DMS153 treated with DMSO at 0.1 percent for 48 hours (cell line): ENCODE data around the gene PPIL6.
A peak's percentile ranks its signal among the peaks of the same experiment; 100 is the strongest.

Experiments
- DNase-seq: peaks from one replicate; lab custom pipeline; 2025; ENCODE audit not compliant: unreplicated experiment; lab: John Stamatoyannopoulos, UW

Gene PPIL6

DNA sequence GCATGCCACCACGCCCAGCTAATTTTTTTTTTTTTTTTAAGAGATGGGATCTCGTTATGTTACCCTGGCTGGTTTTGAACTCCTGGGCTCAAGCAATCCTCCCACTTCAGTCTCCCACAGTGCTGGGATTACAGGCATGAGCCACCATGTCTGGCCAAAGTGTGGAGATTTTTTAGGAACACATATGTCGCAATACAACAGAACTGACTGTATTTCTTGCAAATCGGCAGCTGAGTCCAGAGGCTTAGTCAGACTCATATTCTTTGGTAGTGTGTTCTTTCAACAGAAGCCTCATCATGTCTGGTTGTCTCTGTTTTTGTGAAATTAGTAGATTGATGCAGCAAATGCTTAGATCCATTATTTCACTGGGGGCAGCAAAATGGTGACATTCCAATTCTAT lies 34.2 kb downstream of the PPIL6 start:
- no peak for DNase-seq

DNA sequence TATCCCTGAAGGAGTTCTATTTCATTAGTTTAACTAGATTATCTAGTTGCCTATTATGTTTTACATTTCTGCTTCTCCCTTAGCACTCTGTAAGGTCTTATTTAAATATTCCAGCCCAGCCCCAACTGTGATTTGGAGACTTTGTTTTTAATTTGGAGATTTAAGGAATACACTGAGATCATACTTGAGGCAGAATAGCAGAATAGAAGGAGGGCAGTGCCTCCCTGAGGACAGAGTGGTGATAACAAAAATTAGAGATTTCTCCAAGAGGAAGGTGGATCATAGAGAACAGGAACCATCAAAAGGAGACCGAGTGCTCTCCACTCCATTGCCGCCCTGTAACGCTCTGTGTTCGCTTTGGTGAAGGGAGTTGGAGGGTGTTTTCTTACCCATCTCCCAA lies 43.4 kb downstream of the PPIL6 start:
- no peak for DNase-seq

DNA sequence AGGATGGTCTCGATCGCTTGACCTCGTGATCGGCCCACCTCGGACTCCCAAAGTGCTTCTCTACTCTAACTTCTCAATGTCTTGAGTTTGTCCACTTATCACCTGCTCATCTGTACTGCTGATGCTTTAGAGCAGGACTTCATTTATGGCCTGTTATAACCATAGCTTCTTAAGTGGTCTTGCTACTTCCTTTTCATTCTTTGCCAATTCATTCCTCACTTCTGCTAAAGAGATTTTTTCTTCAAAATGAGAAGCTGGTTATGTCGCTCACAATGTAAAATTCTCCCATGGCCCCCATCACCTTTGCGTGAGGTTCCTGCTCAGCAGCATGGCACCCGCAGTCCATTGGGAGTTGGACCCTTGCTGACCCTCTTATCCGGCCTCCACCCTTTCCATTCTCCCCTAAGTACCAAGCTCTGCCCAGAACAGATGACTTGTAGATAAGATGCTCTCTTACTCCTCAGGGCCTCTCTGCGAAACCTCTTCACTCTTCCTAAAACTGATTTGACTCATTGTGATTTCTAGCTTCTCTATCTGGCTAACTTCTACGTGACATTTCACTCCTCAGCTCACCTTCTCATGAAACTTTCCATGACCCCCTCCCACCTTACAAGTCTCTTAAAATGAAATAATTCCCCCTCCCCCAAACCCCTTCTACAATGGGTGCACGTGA lies 44.2 kb downstream of the PPIL6 start:
- DNase-seq = no peak

DNA sequence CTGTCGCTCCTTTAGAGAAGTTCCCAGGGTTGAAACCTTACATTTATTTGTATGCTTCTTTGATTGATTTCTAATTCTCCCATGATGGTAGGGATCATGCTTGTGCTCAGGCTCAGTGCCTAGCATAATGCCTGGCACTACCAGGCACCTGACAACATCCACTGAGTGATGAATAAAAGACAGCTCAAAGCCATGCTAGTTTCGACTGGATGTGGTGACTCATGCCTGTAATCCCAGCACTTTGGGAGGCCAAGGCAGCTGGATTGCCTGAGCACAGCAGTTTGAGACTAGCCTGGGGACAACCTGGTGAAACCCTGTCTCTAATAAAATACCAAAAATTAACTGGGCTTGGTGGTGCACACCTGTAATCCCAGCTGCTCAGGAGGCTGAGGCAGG lies 46.5 kb downstream of the PPIL6 start:
- no peak for DNase-seq

DNA sequence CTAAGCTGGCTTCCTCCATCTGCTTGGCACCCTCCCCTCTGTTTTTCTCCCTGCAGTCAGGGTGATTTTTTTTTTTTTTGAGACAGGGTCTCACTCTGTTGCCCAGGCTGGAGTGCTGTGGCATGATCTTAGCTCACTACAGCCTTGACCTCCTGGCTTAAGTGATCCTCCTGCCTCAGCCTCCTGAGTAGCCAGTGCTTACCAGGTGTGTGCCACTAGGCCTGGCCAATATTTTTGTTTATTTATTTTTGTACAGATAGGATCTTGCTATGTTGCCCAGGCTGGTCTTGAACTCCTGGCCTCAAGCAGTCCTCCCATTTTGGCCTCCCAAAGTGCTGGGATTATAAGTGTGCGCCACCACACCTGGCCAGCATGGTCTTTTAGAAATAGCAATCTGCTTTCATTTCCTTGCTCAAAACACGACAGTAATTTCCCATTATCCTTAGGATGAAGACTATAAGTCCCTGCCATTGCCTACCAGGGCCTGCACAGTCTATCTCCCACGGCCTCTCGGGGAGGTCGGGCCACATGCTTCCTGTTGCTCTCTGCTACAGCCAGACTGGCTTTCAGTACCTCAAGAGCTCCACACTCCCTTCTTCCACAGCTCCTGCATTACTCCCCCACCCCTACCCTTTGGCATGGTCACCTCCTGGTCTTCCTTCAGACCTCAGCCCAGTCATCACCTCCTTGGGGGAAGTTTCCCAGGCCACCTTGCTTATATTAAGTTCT lies 47.1 kb downstream of the PPIL6 start:
- DNase-seq = no peak

DNA sequence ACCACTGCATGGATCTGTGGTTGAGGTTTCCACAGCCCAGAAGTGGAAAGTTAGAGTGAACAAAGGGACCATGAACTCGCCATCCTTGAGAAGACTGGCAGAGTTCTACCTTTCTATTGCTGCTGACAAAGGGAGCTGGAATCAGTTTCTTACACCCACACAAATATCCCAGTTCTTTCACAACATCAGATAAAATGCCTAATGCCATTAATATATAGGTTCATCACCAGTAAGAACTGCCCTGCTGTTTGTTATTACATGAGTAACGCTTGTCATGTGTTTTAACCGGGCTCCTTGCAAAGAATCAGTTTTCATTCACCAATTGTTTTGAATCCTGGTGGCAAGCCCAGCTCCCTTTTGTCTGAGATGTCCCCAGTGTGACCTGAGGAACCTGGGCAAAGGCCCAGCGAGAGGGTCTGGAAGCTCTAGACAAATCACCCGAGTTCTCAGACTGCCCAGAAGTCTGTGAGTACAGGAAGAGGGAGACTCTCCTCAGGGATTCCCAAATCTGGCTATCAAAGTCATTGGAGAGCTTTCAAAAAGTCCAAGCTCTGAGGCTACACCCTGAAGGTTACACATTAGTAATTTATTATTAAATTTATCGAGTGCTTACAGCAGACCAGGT lies 50.7 kb downstream of the PPIL6 start:
- no peak for DNase-seq

DNA sequence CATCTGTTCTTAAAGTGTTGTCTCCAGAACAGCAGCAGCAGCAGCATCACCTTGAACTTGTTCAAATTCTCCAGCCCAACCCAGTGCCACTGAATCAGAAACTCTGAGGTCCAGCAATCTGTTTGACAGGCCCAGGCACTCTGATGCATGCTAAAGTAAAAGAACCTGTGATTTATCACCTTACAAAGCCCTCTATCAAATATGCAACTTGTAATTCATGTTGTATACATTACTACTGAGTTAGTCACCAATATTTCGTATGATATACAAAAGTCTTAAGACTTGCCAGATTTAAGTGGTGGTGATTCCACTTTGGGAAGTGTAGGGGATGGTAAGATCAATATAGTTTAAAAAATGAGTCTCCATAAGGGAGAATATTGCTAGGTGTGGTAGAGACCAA lies 52.2 kb downstream of the PPIL6 start:
- DNase-seq = no peak

DNA sequence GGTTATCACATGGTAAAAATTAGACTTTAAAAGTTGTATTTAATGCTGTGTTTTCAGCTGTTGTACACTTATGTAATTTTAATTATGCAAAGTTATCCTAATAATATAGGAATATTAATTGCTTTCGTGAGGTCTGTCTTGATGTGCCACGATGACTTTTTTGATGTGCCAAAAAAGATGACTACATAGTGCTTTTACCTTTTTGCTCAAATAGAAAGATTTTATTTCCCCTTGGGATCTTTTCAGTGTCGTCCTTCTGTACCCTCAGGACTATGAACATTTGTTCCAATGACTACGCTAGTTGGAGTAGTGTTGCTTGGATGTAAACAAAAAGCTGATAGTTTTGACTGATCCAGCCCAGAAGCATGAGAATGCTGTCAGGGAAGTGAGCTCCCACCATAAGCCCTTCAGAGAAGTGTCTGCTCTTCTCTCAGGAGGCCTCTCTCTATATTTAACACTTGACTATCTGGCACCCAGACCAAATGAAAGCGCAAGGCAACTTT lies 56.9 kb downstream of the PPIL6 start:
- DNase-seq = no peak

DNA sequence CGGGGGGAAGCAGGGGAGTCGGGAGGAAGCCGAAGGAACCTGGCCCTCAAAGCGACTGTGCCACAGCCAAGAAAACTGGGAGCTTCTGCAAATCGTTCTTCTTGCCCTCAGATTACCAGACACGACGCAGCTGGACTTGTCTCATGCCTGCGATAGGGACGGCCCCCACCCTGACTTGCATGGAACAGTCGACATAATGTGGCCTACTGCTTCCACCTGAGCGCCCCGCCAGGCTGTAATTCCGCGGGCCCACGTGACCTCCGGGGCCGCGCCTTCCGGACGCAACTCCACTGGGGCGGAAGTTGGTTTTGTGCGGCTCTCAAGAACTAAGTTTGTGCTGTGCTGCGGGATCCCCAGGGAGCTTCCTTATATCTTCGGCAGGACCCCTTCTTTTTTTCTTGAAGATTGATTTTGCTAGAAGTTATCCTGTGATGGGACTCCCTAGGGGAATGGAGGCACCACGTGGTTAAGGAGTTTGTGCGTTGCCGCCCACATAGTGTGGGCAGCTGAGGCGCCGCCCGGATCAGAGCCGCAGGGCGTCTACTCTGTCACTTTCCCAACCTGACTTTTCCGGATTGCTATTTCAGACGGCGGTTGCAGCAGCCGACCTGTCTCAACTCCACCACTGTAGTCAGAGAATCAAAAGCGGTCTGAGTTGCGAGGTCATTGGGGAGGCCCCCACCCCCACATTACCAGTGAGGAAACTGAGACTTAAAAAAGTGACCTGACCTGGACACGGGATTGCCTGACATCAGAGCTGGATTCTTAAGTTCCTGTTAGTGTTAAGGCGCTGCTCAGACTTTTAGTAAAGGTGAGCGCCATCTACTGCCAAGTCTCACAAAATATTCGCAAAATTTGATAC lies 57.6 kb downstream of the PPIL6 start:
- peak; percentile 96 for DNase-seq

DNA sequence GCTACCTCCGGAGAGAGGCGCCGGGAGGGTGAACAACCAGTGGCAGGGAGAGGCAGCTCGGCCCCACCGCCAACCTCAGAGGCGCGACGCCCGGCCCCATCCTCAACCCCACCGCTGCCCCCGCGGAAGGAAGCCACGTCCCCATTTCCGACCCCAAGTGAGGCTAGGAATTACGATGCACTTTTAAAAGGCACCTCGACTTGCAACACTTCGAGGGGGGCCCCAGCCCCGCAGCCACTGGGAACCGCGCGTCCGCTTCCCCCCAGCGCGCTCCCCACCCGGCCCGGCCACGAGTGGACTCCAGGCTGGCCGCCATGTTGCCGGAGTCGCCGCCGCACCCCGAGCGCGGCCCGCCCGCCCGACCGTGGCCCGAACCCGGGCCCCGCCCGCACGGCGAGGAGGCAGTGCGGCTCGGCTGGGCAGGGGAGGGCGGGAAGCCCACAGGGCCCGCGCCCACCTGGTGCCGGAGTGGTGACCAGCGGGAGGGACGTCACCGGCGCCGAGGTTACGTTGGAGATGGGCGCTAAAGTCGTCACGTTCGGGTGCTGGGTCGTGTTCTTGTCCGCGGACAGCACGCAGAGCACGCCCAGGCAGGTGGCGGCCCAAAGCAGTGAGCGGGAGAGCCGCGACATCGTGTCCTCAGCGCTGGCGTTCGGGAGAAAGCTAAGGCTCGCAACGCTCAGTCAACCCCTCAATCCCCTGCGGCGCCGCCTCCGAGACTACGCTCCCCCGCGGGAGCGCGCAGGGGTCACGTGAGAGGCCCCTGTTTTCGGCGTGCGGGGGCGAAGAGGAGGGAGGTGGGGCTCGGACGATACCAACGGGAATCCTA lies 58.5 kb downstream of the PPIL6 start, which contains the start of gene CD164:
TSS of gene CD164 (minus strand) at position 721 of the 829 bp plus-strand sequence. CDS start at position 632, 89 bp downstream.
- peak; percentile 89 for DNase-seq

DNA sequence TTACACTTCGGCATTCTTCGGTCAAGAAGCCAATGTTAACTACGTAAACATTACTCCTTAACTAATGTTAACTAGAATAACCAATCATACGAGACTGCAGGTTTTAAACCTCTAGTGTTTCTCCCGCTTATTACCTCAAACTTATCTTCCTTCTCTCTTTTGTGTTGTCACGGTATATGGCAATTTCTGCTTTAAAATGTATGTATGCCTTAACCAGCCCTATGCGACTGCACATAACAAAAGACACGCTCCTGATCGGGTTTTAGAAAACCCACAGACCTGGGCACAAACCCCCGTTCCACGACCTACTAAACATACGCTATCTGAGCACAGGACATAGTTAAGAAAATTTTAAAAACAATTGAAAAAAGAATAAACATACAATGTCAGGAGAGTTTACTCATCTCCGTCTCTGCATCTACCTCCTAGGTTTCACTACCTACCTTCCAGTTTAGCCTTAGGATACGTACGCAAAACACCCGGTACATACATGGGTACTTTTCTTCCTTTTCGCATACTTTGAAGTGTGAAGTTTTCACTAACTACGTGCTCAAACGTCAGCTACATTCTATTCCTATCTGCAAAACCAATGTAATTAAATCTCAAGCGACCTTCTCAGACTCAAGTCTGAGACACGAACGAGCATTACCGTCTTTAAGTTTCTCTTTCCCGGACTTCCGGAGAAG lies 59.2 kb downstream of the PPIL6 start:
- DNase-seq = no peak

DNA sequence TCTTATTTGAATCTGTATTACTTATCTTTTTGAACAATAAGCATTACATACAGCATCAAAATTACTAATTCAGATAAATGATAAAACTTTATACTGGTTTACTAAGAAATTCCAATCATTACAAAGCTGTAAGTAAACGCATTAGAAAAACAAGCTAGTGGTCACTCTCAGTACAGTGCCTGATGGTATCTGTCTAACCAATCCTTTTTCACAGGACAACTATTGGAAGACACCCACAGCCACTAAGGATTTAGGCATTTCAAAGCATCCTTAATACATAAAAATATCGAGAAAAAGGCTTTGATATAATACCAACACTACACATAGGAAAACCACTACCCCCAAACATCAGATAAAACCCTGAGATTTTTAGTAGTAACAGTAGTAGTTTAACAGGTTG lies 60.7 kb downstream of the PPIL6 start:
- DNase-seq = no peak

DNA sequence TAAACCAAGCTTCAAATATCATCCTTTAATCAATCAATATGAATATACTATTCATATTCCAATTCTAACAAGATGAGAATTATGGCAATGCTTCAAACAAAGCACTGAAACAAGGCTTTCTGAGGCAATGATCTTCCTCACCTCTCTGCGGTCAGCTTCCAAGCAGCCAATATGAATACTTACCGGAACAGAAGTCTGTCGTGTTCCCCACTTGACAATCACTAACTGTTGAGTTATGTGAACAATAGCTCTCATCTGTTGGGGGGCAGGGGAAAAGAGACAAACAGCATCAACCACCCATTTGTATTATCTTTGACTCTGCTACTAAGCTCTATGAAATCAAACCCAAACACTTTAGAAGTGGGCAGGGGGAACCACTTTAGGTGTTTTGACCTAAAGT lies 62.7 kb downstream of the PPIL6 start:
- DNase-seq = no peak

DNA sequence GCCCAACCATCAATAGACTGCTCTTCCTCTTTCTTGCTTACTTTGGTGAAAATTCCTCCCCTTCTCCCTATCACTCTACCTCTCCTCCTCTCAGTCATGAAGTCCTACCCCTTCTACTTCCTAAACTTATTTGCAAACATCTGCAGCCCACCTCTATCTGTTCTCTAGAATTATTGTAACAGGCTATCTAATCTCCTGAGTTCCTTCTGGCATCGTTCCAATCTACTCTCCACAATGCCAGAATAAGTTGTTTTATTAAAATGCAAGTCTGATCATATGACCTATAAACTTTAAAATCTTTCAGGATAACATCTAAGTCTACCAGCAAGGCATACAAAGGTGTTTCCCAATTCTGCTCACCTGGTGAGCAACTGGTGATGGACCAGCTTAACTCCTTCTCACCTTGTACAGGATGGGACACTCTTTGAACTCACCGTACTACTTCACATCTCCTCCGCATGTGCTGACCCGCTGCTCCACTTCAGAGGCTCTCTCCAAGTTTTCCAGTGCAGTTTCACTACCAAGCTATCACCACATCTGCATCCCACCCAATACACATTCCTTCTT lies 66.0 kb downstream of the PPIL6 start:
- DNase-seq = no peak

DNA sequence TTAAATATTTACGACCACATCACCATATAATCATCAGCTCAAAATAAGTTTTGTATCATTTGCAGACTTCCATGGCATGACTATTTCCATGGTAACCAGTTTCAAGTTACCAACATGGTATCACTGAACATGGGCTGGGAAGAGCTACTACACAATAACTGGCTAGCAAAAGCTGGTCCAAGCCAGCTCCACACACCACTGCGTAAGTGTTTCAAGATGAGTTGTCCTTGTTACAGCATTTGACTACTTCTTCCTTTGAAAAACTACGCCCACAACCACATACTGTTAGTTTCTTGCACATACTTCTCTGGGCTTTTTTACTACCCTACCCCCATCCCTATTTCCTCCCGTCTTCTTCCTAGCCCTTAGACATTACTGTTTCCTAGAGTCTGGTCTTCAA lies 66.7 kb downstream of the PPIL6 start:
- no peak for DNase-seq

DNA sequence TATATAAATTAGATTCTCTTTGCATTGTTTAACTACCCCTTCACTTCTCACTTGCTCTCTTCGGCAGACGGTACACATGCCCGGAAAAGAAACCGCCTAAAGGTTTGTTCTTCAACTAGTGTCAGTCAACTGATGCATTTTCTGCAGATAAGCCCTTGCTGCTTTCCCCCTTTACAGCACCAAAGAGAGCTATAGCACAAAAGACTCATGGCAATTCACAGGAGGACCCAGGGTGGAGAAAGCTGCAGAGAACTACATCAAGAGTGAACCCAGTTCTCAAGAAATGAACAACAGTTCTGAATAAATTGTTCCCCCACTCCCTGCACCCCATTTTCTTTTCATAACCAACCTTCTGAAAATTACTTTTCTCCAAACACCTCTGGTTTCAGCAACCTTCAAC lies 67.1 kb downstream of the PPIL6 start:
- DNase-seq = no peak

DNA sequence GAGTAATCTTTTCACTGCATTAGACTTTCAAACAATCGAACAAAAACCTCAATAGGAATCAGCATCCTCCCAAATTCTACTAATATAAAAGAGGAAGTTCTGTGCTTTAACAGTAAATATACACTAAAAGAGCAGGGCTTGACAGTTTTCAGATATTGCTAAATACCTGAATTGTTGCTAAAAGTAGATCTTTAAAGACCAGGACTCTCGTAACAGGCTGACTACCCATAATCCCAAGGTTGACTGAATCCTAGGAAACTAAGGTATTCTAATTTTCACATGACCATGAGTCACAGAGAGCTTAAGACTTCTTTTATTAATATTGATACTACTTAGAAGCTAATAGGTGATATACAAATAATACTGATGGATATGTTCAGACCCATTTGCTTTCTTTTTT lies 68.3 kb downstream of the PPIL6 start:
- DNase-seq = no peak

DNA sequence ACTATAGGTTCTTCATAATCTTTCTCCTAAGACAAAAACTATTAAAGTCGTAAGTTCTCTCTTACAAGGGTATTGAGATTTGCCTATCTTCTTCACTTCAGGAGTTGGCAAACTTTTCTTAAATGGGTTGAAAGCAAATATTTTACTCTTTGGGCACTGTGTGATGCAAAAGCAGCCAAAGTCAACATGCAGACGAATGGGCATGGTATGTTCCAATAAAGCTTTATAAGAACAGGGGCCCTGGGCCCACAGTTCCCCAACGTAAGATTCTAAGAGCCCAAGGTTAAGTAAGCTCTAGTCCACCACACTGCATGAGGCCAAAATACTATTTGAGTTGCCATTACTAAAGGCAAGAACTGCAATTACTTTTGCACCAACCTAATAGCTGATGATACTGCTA lies 69.6 kb downstream of the PPIL6 start:
- no peak for DNase-seq

DNA sequence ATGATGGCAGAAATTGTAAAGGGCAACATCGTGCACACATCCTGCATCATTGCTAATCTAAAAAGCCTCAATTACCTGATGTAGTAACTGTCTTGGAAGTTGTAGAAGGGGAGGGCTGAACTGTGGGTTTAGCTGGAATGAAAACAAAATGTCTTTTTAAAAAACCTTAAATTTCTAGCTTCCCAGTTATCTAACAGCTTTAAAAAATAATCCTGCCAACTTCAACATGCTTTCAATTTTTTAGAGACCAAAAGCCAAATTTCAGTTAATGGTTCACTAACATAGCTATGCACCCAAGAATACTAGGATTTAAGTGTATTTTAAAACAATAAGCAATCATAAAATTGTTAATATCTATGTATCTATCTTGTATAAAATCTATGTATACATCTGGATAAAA lies 70.1 kb downstream of the PPIL6 start:
- DNase-seq = no peak
